Trophoblast cell (in vitro differentiated cells and primary cell): ENCODE results near the gene GLIS1.

Experiments
- DNase-seq, 2 donors: peaks; one replicate each; pipeline ENCODE4 v3.0.0-alpha.2; 2016
- H2AFZ ChIP-seq: 2 replicates; pipeline ENCODE4 v1.6.1; 2013; ENCODE audit warnings: low read length, moderate library complexity, mild to moderate bottlenecking; ENCODE audit not compliant: insufficient read depth, poor library complexity
- H2AK5ac ChIP-seq: 2 replicates; pipeline ENCODE4 v1.6.1; 2013; ENCODE audit warnings: mild to moderate bottlenecking, low read length
- H2BK120ac ChIP-seq: 2 replicates; pipeline ENCODE4 v1.6.1; 2013; ENCODE audit warnings: low read length, mild to moderate bottlenecking, moderate library complexity; ENCODE audit not compliant: insufficient read depth, poor library complexity
- H2BK12ac ChIP-seq: 2 replicates; pipeline ENCODE4 v1.6.1; 2013; ENCODE audit warnings: mild to moderate bottlenecking, low read length, moderate library complexity
- H2BK5ac ChIP-seq: 2 replicates; pipeline ENCODE4 v1.6.1; 2013; ENCODE audit warnings: low read length, low read depth, moderate library complexity, mild to moderate bottlenecking; ENCODE audit not compliant: poor library complexity
- H3K14ac ChIP-seq: 2 replicates; pipeline ENCODE4 v1.6.1; 2013; ENCODE audit warnings: mild to moderate bottlenecking, low read length
- H3K18ac ChIP-seq: 2 replicates; pipeline ENCODE4 v1.6.1; 2013; ENCODE audit warnings: mild to moderate bottlenecking, low read length
- H3K23ac ChIP-seq: 2 replicates; pipeline ENCODE4 v1.6.1; 2013; ENCODE audit warnings: low read length
- H3K27ac ChIP-seq: 2 replicates; pipeline ENCODE4 v1.5.1; 2013; ENCODE audit warnings: low read depth, mild to moderate bottlenecking, inconsistent platforms, low read length, moderate library complexity
- H3K27me3 ChIP-seq: 2 replicates; pipeline ENCODE4 v1.6.1; 2013; ENCODE audit warnings: inconsistent platforms, mild to moderate bottlenecking, low read length, moderate library complexity; ENCODE audit not compliant: insufficient read depth
- H3K36me3 ChIP-seq, 2 experiments: 1 replicate in 1 of 2; 2 replicates in 1 of 2; pipeline ENCODE4 v1.6.1; 2013; ENCODE audit warnings: low read length in 2 of 2, mild to moderate bottlenecking in 2 of 2, moderate library complexity in 1 of 2; ENCODE audit not compliant: insufficient read depth in 2 of 2, control insufficient read depth in 1 of 2
- H3K4ac ChIP-seq: 2 replicates; pipeline ENCODE4 v1.6.1; 2013; ENCODE audit warnings: low read depth, mild to moderate bottlenecking, low read length, moderate library complexity
- H3K4me1 ChIP-seq, 2 experiments: 1 replicate in 1 of 2; 2 replicates in 1 of 2; pipeline ENCODE4 v1.6.1; 2013; ENCODE audit warnings: low read length in 2 of 2, mild to moderate bottlenecking in 2 of 2, moderate library complexity in 1 of 2; ENCODE audit not compliant: insufficient read depth in 2 of 2, control insufficient read depth in 1 of 2
- H3K4me2 ChIP-seq: 2 replicates; pipeline ENCODE4 v1.6.1; 2013; ENCODE audit warnings: inconsistent platforms, mild to moderate bottlenecking, low read length, moderate library complexity
- H3K4me3 ChIP-seq: 2 replicates; pipeline ENCODE4 v1.5.1; 2013; ENCODE audit warnings: mild to moderate bottlenecking, low read depth, low read length, inconsistent platforms
- H3K79me1 ChIP-seq: one replicate; pipeline ENCODE4 v1.6.1; 2013; ENCODE audit warnings: low read length
- H3K79me2 ChIP-seq: 2 replicates; pipeline ENCODE4 v1.6.1; 2013; ENCODE audit warnings: low read length, mild to moderate bottlenecking; ENCODE audit not compliant: control insufficient read depth, insufficient read depth, poor library complexity
- H3K9ac ChIP-seq: 2 replicates; pipeline ENCODE4 v1.6.1; 2013; ENCODE audit warnings: mild to moderate bottlenecking, low read length
- H3K9me3 ChIP-seq: 2 replicates; pipeline ENCODE4 v1.6.1; 2013; ENCODE audit warnings: low read depth, mild to moderate bottlenecking, control low read depth, inconsistent platforms, low read length; ENCODE audit not compliant: insufficient read depth
- H4K12ac ChIP-seq: 2 replicates; pipeline ENCODE4 v1.6.1; 2013; ENCODE audit warnings: low read depth, mild to moderate bottlenecking, low read length, moderate library complexity
- H4K8ac ChIP-seq: 2 replicates; pipeline ENCODE4 v1.6.1; 2013; ENCODE audit warnings: low read depth, mild to moderate bottlenecking, low read length, moderate library complexity
- H4K91ac ChIP-seq: one replicate; pipeline ENCODE4 v1.6.1; 2013; ENCODE audit warnings: low read depth, mild to moderate bottlenecking, low read length, moderate library complexity
- WGBS: extraction: QIAGEN DNeasy Blood & Tissue Kit; methylation state at CpG from one replicate; pipeline ENCODE4 v1.1.7; 2013; ENCODE audit warnings: missing lambda C conversion rate; ENCODE audit not compliant: insufficient read length, insufficient coverage; ENCODE audit errors: extremely low coverage; 5-methylcytosine and 5-hydroxymethylcytosine counted together

GLIS1 gene

GRCh38 chr1:53552146-53552861 lies 186.7 kb downstream of the GLIS1 start:
- no peaks in the 10 kb centered on the region for H3K79me1 ChIP-seq
- H3K27me3 ChIP-seq: no peaks in the 10 kb centered on the region
- no peak overlapping the region for H3K14ac ChIP-seq
- no peak overlapping the region for H2BK120ac ChIP-seq
- H2BK5ac ChIP-seq: no peak overlapping the region
- no peak overlapping the region for H4K91ac ChIP-seq
- H2AK5ac ChIP-seq: no peak overlapping the region
- H3K18ac ChIP-seq: no peak overlapping the region
- no peak overlapping the region for H2AFZ ChIP-seq
- H3K9ac ChIP-seq: no peak overlapping the region
- no peak overlapping the region for H3K23ac ChIP-seq
- H4K8ac ChIP-seq: no peak overlapping the region
- DNase-seq: no peak
- no peak overlapping the region for H3K4ac ChIP-seq
- no peaks in the 10 kb centered on the region for H3K36me3 ChIP-seq
- H3K9me3 ChIP-seq: peaks cover 14% of the 10 kb centered on the region
- H2BK12ac ChIP-seq: no peak overlapping the region
- no peak overlapping the region for H3K27ac ChIP-seq
- no peak overlapping the region for H4K12ac ChIP-seq
- no peak overlapping the region for H3K4me2 ChIP-seq
- WGBS: no CpG with 5 or more reads among the region's 10 CpGs
- H3K4me3 ChIP-seq: no peak overlapping the region
- no peaks in the 10 kb centered on the region for H3K4me1 ChIP-seq
- H3K79me2 ChIP-seq: no peaks in the 10 kb centered on the region

GRCh38 chr1:53551428-53551995 lies 187.5 kb downstream of the GLIS1 start:
- Histone ChIP-seq H3K9ac (no peak overlapping the region), H3K4me2 (no peak overlapping the region), H3K23ac (no peak overlapping the region), H3K27ac (no peak overlapping the region), H3K18ac (no peak overlapping the region), H3K79me2 (no peaks in the 10 kb centered on the region), H2BK5ac (no peak overlapping the region), H4K91ac (no peak overlapping the region), H2AFZ (no peak overlapping the region), H3K14ac (no peak overlapping the region), H3K4me1 (no peaks in the 10 kb centered on the region), H2AK5ac (no peak overlapping the region), H2BK12ac (no peak overlapping the region), H4K8ac (no peak overlapping the region), H3K79me1 (no peaks in the 10 kb centered on the region), H4K12ac (no peak overlapping the region), H3K27me3 (no peaks in the 10 kb centered on the region), H3K36me3 (no peaks in the 10 kb centered on the region), H3K4ac (no peak overlapping the region), H3K4me3 (no peak overlapping the region), H3K9me3 (peaks cover 10% of the 10 kb centered on the region), H2BK120ac (no peak overlapping the region)
- WGBS: no CpG with 5 or more reads among the region's 8 CpGs
- DNase-seq: no peak

GRCh38 chr1:53550201-53550741 lies 188.7 kb downstream of the GLIS1 start:
- H3K27me3 ChIP-seq: no peaks in the 10 kb centered on the region
- H3K79me1 ChIP-seq: no peaks in the 10 kb centered on the region
- WGBS: no CpG with 5 or more reads among the region's 7 CpGs
- H3K9me3 ChIP-seq: peaks cover 2% of the 10 kb centered on the region
- DNase-seq: no peak
- H3K27ac ChIP-seq: no peak overlapping the region
- no peak overlapping the region for H4K12ac ChIP-seq
- no peak overlapping the region for H3K9ac ChIP-seq
- H3K18ac ChIP-seq: no peak overlapping the region
- no peak overlapping the region for H4K8ac ChIP-seq
- H3K4me2 ChIP-seq: no peak overlapping the region
- H2BK5ac ChIP-seq: no peak overlapping the region
- no peak overlapping the region for H2BK12ac ChIP-seq
- no peak overlapping the region for H2AK5ac ChIP-seq
- no peak overlapping the region for H3K4me3 ChIP-seq
- H2AFZ ChIP-seq: no peak overlapping the region
- H3K23ac ChIP-seq: no peak overlapping the region
- no peak overlapping the region for H4K91ac ChIP-seq
- no peaks in the 10 kb centered on the region for H3K79me2 ChIP-seq
- no peak overlapping the region for H2BK120ac ChIP-seq
- H3K36me3 ChIP-seq: no peaks in the 10 kb centered on the region
- H3K14ac ChIP-seq: no peak overlapping the region
- no peak overlapping the region for H3K4ac ChIP-seq
- H3K4me1 ChIP-seq: no peaks in the 10 kb centered on the region

GRCh38 chr1:53549781-53550180 lies 189.2 kb downstream of the GLIS1 start:
- Histone ChIP-seq H4K91ac (no peak overlapping the region), H3K4me1 (no peaks in the 10 kb centered on the region), H4K12ac (no peak overlapping the region), H2BK5ac (no peak overlapping the region), H3K4ac (no peak overlapping the region), H2AFZ (no peak overlapping the region), H3K9ac (no peak overlapping the region), H3K4me3 (no peak overlapping the region), H4K8ac (no peak overlapping the region), H3K18ac (no peak overlapping the region), H3K27ac (no peak overlapping the region), H3K79me1 (no peaks in the 10 kb centered on the region), H3K36me3 (no peaks in the 10 kb centered on the region), H3K27me3 (no peaks in the 10 kb centered on the region), H3K14ac (no peak overlapping the region), H2AK5ac (no peak overlapping the region), H3K79me2 (no peaks in the 10 kb centered on the region), H3K9me3 (peaks cover 2% of the 10 kb centered on the region), H2BK12ac (no peak overlapping the region), H3K4me2 (no peak overlapping the region), H2BK120ac (no peak overlapping the region), H3K23ac (no peak overlapping the region)
- WGBS: no CpG with 5 or more reads among the region's 3 CpGs
- DNase-seq: no peak
